Uterus (tissue), 2 donors: Measurements from ENCODE around the gene PGAM2.

Experiments used
- POLR2A ChIP-seq, 2 donors: fragments of 450-650 bp; IDR thresholded peaks; one replicate each; pipeline ENCODE4 v1.6.1; 2016; ENCODE audit warnings: antibody characterized with exemption in 2 of 2, mild to moderate bottlenecking in 1 of 2, moderate library complexity in 1 of 2
- TF ChIP-seq, protein P1 (sequence below), 4 experiments: fragments of 200-600 bp in 2 of 4; fragments of 450-650 bp in 2 of 4; sonication (generic) in 2 of 4; IDR thresholded peaks; one replicate each; pipeline ENCODE4 v1.5.1; 2016 to 2019; ENCODE audit warnings: antibody characterized with exemption in 4 of 4, mild to moderate bottlenecking in 2 of 4, moderate library complexity in 1 of 4

DNA sequence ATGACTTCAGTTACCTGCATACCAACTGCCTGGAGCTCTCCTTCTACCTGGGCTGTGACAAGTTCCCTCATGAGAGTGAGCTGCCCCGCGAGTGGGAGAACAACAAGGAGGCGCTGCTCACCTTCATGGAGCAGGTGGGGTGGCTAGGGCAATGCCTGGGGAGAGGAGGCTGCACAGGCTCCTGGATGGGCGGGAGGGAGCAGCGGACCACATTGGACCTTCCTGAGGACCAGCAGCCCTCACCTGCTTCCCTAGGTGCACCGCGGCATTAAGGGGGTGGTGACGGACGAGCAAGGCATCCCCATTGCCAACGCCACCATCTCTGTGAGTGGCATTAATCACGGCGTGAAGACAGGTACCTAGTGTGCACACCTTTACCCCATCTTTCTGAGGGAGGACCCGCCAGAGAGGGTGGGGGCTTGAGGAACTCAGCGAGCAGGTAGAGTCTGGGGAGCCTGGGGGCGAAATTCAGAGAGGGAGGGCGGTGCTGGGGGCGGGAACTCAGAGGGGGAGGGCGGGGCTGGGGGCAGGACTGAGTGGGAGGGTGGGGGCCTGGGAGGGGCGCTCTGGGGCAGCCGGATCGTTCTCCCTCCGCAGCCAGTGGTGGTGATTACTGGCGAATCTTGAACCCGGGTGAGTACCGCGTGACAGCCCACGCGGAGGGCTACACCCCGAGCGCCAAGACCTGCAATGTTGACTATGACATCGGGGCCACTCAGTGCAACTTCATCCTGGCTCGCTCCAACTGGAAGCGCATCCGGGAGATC lies 47.8 kb upstream of the PGAM2 start:
- TF ChIP-seq POLR2A (IDR thresholded peaks at IDR 0.05), result no peak
- TF ChIP-seq, protein P1, sequence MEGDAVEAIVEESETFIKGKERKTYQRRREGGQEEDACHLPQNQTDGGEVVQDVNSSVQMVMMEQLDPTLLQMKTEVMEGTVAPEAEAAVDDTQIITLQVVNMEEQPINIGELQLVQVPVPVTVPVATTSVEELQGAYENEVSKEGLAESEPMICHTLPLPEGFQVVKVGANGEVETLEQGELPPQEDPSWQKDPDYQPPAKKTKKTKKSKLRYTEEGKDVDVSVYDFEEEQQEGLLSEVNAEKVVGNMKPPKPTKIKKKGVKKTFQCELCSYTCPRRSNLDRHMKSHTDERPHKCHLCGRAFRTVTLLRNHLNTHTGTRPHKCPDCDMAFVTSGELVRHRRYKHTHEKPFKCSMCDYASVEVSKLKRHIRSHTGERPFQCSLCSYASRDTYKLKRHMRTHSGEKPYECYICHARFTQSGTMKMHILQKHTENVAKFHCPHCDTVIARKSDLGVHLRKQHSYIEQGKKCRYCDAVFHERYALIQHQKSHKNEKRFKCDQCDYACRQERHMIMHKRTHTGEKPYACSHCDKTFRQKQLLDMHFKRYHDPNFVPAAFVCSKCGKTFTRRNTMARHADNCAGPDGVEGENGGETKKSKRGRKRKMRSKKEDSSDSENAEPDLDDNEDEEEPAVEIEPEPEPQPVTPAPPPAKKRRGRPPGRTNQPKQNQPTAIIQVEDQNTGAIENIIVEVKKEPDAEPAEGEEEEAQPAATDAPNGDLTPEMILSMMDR (IDR thresholded peaks at IDR 0.05), result no peak
